Measurements from ENCODE around the gene NUMB. TPM values are rescaled to one million over a fixed set of nuclear protein-coding genes. Genes with fewer than 3 reads are reported as not detected.

Gene NUMB
- total RNA-seq, 1 experiment from 2014 or later, result 46.5 TPM

GRCh38 chr14:73234586-73235394 is 223.6 kb downstream of the NUMB start:
- Mint-ChIP-seq H3K4me1 (peaks cover 60 to 67% of the 10 kb centered on the region in 2 experiments), H3K4me3 (peak overlapping the region in 1 of 2 experiments; percentile 85; a peak in 3 of 5 replicates)

More at GRCh38 chr14:73234586-73235394, 223.6 kb downstream of the NUMB start:
- peaks cover 16% of the 10 kb centered on the region for H3K23me2 ChIP-seq (ENCODE audit: insufficient read length, low read depth, low read length, poor library complexity, severe bottlenecking)
- no peaks in the 10 kb centered on the region for H4K20me1 ChIP-seq (ENCODE audit: control insufficient read depth, insufficient read depth, insufficient read length)
- H2BK15ac ChIP-seq (ENCODE audit: low read depth, low read length), result no peak overlapping the region
- no CpG with 5 or more reads among the region's 11 CpGs for WGBS (ENCODE audit: extremely low coverage, insufficient read length, low lambda C conversion rate)
- no peak overlapping the region for H3K9ac ChIP-seq (ENCODE audit: extremely low read depth, insufficient read length, low read length)
- H3K79me1 ChIP-seq (ENCODE audit: insufficient read depth, low read depth, low read length, poor library complexity, severe bottlenecking), result no peaks in the 10 kb centered on the region
- Mint-ChIP-seq H3K27ac (peak overlapping the region; percentile 26 to 79 (median 29); a peak in 4 of 7 replicates), H3K36me3 (ENCODE audit: insufficient read depth in 1 of 3, low read depth in 3 of 3) (no peaks in the 10 kb centered on the region), H3K9me3 (no peaks in the 10 kb centered on the region; a peak in 1 of 5 replicates), H3K27me3 (ENCODE audit: low read depth) (peaks cover 53% of the 10 kb centered on the region)
- H4K8ac ChIP-seq (replicated peaks; ENCODE audit: insufficient read length, low read depth, low read length), result no peak overlapping the region
- no peak overlapping the region for H3K56ac ChIP-seq (ENCODE audit: insufficient read length, low read depth, low read length)
- no peak overlapping the region for H3K27ac ChIP-seq (ENCODE audit: insufficient read length, low read depth, low read length)
- H3K4me1 ChIP-seq (ENCODE audit: insufficient read depth, low read length), result peaks cover 7% of the 10 kb centered on the region; the same call in 1 of the 2 replicates
- H3K4ac ChIP-seq (ENCODE audit: low read depth, low read length), result no peak overlapping the region
- H3K9me3 ChIP-seq (ENCODE audit: control insufficient read depth, low read depth, low read length), result no peaks in the 10 kb centered on the region
- DNase-seq, result no peak
- H3T11ph ChIP-seq (ENCODE audit: low read length), result no peak overlapping the region
- H2AFZ ChIP-seq (ENCODE audit: low read length), result no peak overlapping the region
- no peak overlapping the region for H3K14ac ChIP-seq (ENCODE audit: insufficient read depth, low read length)
- H2BK120ac ChIP-seq (ENCODE audit: low read depth, low read length, poor library complexity, severe bottlenecking), result no peak overlapping the region
- no peaks in the 10 kb centered on the region for H3K79me2 ChIP-seq (ENCODE audit: insufficient read depth, low read length)
- no peak overlapping the region for H2BK20ac ChIP-seq (ENCODE audit: low read depth, low read length, poor library complexity, severe bottlenecking)
- H3K4me2 ChIP-seq (ENCODE audit: insufficient read depth, insufficient read length, low read length), result peak overlapping the region; percentile 50
- H4K5ac ChIP-seq (ENCODE audit: insufficient read length, low read depth, low read length), result no peak overlapping the region
- no peak overlapping the region for H3K18ac ChIP-seq (ENCODE audit: insufficient read length, low read depth, low read length)
- H2BK12ac ChIP-seq (ENCODE audit: insufficient read length, low read depth, low read length), result no peak overlapping the region
- H3K23ac ChIP-seq (ENCODE audit: insufficient read length, low read depth, low read length), result no peak overlapping the region
- no peak overlapping the region for H4K91ac ChIP-seq (ENCODE audit: insufficient read length, low read depth, low read length)
- peaks cover 19% of the 10 kb centered on the region for H3K27me3 ChIP-seq (ENCODE audit: insufficient read depth, low read length)
- no peak overlapping the region for H2AK5ac ChIP-seq (ENCODE audit: insufficient read length, low read length)
- no peak overlapping the region for H2BK5ac ChIP-seq (ENCODE audit: insufficient read length, low read length)
- TF ChIP-seq CTCF (conservative IDR thresholded peaks at IDR 0.05), result no peak
